LNCAP (cell line): ENCODE data around the gene CATSPERZ.

ENCODE experiments used
- TF ChIP-seq, protein P1 (sequence below): fragments of 450-650 bp; IDR thresholded peaks from 2 replicates; pipeline ENCODE4 v1.5.1; 2017; ENCODE audit warnings: mild to moderate bottlenecking

Gene CATSPERZ

DNA sequence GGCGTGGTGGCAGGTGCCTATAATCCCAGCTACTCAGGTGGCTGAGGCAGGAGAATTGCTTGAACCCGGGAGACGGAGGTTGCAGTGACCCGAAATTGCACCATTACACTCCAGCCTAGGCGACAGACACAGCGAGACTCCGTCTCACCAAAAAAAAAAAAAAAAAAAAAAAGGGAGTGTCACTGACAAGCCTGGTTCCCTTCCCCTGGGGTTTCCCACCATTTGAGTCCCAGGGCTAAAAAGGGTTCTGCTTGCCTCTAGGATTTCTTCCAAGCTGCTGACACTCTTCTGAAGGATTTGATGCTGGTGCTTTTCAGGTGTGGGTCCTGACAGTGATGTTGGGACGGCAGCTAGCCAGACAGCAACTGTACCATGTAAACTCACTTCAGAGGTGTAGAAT lies 38.6 kb downstream of the CATSPERZ start:
- TF ChIP-seq, protein P1, sequence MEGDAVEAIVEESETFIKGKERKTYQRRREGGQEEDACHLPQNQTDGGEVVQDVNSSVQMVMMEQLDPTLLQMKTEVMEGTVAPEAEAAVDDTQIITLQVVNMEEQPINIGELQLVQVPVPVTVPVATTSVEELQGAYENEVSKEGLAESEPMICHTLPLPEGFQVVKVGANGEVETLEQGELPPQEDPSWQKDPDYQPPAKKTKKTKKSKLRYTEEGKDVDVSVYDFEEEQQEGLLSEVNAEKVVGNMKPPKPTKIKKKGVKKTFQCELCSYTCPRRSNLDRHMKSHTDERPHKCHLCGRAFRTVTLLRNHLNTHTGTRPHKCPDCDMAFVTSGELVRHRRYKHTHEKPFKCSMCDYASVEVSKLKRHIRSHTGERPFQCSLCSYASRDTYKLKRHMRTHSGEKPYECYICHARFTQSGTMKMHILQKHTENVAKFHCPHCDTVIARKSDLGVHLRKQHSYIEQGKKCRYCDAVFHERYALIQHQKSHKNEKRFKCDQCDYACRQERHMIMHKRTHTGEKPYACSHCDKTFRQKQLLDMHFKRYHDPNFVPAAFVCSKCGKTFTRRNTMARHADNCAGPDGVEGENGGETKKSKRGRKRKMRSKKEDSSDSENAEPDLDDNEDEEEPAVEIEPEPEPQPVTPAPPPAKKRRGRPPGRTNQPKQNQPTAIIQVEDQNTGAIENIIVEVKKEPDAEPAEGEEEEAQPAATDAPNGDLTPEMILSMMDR: no peak

DNA sequence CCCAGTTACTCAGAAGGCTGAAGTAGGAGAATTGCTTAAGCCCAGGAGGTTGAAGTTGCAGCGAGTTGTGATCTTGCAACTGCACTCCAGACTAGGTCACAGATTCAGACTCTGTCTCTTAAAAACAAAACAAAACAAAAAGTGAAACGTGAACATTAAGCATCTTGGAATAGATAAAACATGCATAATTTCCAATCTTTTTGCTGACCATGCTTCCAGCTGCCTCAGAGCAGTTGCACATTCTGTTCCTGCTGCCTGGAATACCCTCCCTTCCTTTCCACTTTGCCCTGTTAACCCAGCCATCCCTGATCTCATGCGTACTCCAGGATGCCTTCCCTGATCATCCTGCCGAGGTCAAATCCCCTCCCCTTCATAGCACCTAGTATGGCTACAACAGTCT lies 39.1 kb downstream of the CATSPERZ start:
- TF ChIP-seq, protein P1: no peak

DNA sequence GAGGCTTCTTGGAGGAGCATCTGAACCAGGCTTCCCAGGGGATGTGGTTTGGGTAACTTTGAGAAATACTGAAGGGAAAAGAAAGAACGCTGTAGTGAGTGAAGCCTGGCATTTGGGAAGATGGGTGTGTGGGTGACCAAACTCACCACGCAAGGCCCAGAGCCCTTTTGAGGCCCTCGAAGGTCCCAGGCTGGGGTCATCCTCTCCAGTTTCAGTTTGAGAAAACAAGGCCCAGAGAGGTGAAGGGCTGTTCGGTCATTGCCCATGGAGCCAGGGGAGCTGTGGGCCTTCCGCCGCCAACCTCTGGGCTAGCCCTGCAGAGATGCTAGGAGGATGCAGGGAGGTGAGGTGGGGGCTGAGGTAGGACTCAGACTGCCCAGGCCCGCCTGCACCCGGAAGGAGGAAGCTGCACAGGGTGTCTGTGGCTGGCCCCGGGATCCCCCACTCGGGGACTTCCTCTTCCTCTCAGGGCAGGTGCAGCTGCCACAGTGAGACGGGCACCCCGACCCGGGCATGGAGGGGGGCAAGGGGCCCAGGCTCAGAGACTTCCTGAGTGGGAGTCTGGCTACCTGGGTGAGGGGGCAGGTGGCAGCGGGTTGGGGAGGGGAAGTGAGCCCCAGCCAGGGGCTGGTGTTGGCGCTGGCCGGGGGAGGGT lies 39.7 kb downstream of the CATSPERZ start, which contains the start of gene CCDC88B:
CCDC88B (plus strand) TSS at position 451 of the 655 bp plus-strand sequence; CDS start at position 514, 63 bp downstream.
- TF ChIP-seq, protein P1: no peak

DNA sequence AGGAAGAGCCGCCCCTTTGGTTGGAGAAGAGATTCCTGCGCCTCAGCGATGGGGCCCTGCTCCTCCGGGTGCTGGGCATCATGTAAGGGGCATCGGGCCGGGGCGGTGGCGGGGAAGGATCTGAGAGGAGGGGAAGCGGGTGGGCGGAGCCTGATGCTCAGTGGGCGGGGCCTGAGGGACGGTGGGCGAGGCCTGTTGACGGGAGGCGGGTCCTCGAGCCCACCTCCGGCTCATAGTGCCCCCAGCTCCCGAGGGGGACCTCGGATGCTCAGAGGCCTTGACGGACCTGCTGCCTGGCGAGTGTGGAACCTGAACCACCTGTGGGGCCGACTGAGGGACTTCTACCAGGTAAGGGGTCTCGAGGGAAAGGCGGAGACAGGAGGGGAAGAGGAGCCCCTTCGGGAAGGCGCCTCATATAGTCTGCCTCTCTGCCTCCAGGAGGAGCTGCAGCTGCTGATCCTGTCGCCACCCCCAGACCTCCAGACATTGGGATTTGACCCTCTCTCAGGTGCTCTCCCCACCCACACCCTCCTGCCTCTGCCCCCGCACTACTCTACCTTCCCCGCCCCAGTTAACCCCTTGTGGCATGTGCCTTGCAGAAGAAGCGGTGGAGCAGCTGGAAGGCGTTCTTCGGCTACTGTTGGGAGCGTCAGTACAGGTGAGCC lies 40.6 kb downstream of the CATSPERZ start:
- TF ChIP-seq, protein P1: no peak

DNA sequence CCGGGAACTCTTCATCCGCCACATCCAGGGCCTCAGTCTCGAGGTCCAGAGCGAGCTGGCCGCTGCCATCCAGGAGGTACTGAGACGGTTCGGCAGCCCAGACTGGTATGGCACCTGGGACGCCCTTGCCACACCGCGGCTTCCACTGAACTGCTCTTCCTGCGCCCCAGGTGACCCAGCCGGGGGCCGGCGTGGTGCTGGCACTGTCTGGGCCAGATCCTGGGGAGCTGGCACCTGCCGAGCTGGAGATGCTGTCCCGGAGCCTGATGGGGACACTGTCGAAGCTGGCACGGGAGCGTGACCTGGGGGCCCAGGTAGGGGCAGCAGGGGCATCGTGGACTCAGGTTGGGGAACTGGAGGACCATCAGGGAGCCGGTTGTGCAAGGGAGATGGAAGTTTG lies 41.3 kb downstream of the CATSPERZ start:
- TF ChIP-seq, protein P1: no peak

DNA sequence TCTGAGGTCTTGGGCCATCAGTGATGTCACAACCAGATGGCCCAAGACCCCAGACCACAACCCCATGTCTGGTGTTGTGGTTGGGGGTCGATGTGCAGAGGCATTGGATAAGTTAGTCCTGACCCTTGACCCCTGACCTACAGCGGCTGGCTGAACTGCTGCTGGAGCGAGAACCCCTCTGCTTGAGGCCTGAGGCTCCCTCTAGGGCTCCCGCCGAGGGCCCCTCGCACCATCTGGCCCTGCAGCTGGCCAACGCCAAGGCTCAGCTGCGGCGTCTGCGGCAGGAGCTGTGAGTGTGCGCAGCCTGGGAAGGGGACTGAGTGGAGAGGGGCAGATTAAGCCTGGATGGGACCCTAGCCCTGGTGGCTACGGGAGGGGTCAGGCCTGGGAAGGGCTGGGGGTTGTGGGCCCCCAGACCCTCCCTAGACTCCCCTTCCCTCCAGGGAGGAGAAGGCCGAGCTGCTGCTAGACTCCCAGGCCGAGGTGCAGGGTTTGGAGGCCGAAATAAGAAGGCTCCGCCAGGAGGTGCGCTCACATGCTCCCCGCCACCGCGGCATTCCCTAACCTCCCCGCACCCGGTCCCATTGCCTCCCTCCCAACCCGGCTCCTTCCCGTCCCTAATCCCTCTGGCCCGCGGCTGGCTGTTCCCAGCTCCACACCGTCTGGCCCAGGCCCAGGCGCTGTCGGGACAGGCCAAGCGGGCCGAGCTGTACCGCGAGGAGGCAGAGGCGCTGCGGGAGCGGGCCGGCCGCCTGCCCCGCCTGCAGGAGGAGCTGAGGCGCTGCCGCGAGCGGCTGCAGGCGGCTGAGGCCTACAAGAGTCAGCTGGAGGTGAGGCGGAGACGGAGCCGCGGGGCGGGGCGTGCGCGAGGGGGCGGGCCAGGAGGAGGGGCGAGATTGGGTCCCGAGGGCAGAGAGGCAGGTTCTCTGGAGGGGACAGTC lies 42.0 kb downstream of the CATSPERZ start:
- TF ChIP-seq, protein P1: peak; percentile 53
